ENCODE results near the gene KIRREL3.

Gene KIRREL3

GRCh38 chr11:126732981-126733380 is 267.6 kb downstream of the KIRREL3 start:
- no peak for DNase-seq

- DNase-seq: no peak
Measured at GRCh38 chr11:126731576-126732142, 268.9 kb downstream of the KIRREL3 start.

- no peak for DNase-seq
Measured at GRCh38 chr11:126727381-126727780, 273.2 kb downstream of the KIRREL3 start.

GRCh38 chr11:126725521-126725920 is 275.0 kb downstream of the KIRREL3 start:
- no peak for DNase-seq

- DNase-seq: no peak
Measured at GRCh38 chr11:126725043-126725442, 275.5 kb downstream of the KIRREL3 start.

- no peak for DNase-seq
Measured at GRCh38 chr11:126723665-126724045, 276.9 kb downstream of the KIRREL3 start.

GRCh38 chr11:126722956-126723664 is 277.5 kb downstream of the KIRREL3 start:
- DNase-seq: no peak

GRCh38 chr11:126722006-126722736 is 278.4 kb downstream of the KIRREL3 start:
- DNase-seq: no peak

GRCh38 chr11:126720539-126721235 is 279.9 kb downstream of the KIRREL3 start:
- no peak for DNase-seq

- no peak for DNase-seq
Measured at GRCh38 chr11:126719740-126720139, 280.8 kb downstream of the KIRREL3 start.

GRCh38 chr11:126718276-126718675 is 282.3 kb downstream of the KIRREL3 start:
- DNase-seq: no peak

GRCh38 chr11:126716456-126717083 is 284.0 kb downstream of the KIRREL3 start:
- DNase-seq: peak; percentile 19 to 38 (median 20)

GRCh38 chr11:126713806-126714205 is 286.8 kb downstream of the KIRREL3 start:
- DNase-seq: no peak

- no peak for DNase-seq
Measured at GRCh38 chr11:126711977-126712625, 288.5 kb downstream of the KIRREL3 start.

- DNase-seq: no peak
Measured at GRCh38 chr11:126710804-126711399, 289.7 kb downstream of the KIRREL3 start.

- DNase-seq: no peak
Measured at GRCh38 chr11:126707498-126707897, 293.1 kb downstream of the KIRREL3 start.

GRCh38 chr11:126704096-126704495 is 296.5 kb downstream of the KIRREL3 start:
- DNase-seq: no peak

- DNase-seq: no peak
Measured at GRCh38 chr11:126703662-126704061, 296.9 kb downstream of the KIRREL3 start.

- DNase-seq: no peak
Measured at GRCh38 chr11:126702987-126703386, 297.6 kb downstream of the KIRREL3 start.

- DNase-seq: no peak
Measured at GRCh38 chr11:126702165-126702720, 298.3 kb downstream of the KIRREL3 start.

GRCh38 chr11:126701520-126701897 is 299.1 kb downstream of the KIRREL3 start:
- no peak for DNase-seq

Data from suppressor macrophage treated with lipopolysaccharide for 1 hour (primary cell).